Common myeloid progenitor, CD34-positive (primary cell): ENCODE results near the gene RGMA.

Experiments used
- CTCF ChIA-PET: fragments of 350-600 bp; sonication (Branson Sonifier 250); formaldehyde crosslinking; loops from one replicate; lab custom pipeline; 2021; ENCODE audit warnings: antibody characterized with exemption; lab: Charles Lee
- POLR2A ChIA-PET: fragments of 350-600 bp; sonication (Branson Sonifier 250); formaldehyde crosslinking; loops from one replicate; lab custom pipeline; 2021; ENCODE audit warnings: antibody characterized with exemption; lab: Charles Lee
- DNase-seq, 3 donors: peaks; one replicate each; pipeline versions ENCODE4 v3.0.0 to v3.0.0-alpha.2; 2013
- H3K27ac ChIP-seq, 2 experiments: 1 replicate in 1 of 2; 2 replicates in 1 of 2; pipeline ENCODE4 v1.7.0; 2013; ENCODE audit warnings: inconsistent platforms in 2 of 2, low read length in 2 of 2, mild to moderate bottlenecking in 2 of 2, low read depth in 1 of 2, moderate library complexity in 1 of 2; ENCODE audit not compliant: severe bottlenecking in 2 of 2, insufficient read depth in 1 of 2, poor library complexity in 1 of 2
- H3K27me3 ChIP-seq, 5 experiments: replicated peaks in 2 of 5; 1 replicate in 3 of 5; 2 replicates in 2 of 5; pipeline versions ENCODE4 v1.6.1 to v1.7.0; 2013; ENCODE audit warnings: low read length in 4 of 5, mild to moderate bottlenecking in 2 of 5, moderate library complexity in 2 of 5, inconsistent platforms in 1 of 5; ENCODE audit not compliant: insufficient read depth in 5 of 5, control insufficient read depth in 4 of 5
- H3K36me3 ChIP-seq, 4 experiments: 1 replicate in 2 of 4; 2 replicates in 2 of 4; pipeline versions ENCODE4 v1.6.1 to v1.7.0; 2013; ENCODE audit warnings: low read length in 3 of 4, control low read depth in 1 of 4, mild to moderate bottlenecking in 1 of 4; ENCODE audit not compliant: control insufficient read depth in 4 of 4, insufficient read depth in 4 of 4
- H3K4me1 ChIP-seq, 4 experiments: 1 replicate in 3 of 4; 2 replicates in 1 of 4; pipeline versions ENCODE4 v1.6.1 to v1.7.1; 2013; ENCODE audit warnings: low read length in 3 of 4, mild to moderate bottlenecking in 3 of 4, control low read depth in 1 of 4, inconsistent platforms in 1 of 4, moderate library complexity in 1 of 4; ENCODE audit not compliant: control insufficient read depth in 4 of 4, insufficient read depth in 4 of 4; ENCODE audit errors: control extremely low read depth in 1 of 4
- H3K4me3 ChIP-seq, 7 experiments: 1 replicate in 4 of 7; 2 replicates in 3 of 7; pipeline versions ENCODE4 v1.5.1 to v1.7.0; 2013; ENCODE audit warnings: mild to moderate bottlenecking in 7 of 7, low read length in 6 of 7, moderate library complexity in 6 of 7, inconsistent platforms in 2 of 7, low read depth in 2 of 7, control low read depth in 1 of 7; ENCODE audit not compliant: insufficient read depth in 4 of 7, control insufficient read depth in 1 of 7; ENCODE audit errors: extremely low read depth in 1 of 7
- H3K9me3 ChIP-seq, 5 experiments: 1 replicate in 4 of 5; 2 replicates in 1 of 5; pipeline versions ENCODE4 v1.6.1 to v1.7.1; 2013; ENCODE audit warnings: low read length in 4 of 5, mild to moderate bottlenecking in 2 of 5, inconsistent platforms in 1 of 5, low read depth in 1 of 5, moderate library complexity in 1 of 5; ENCODE audit not compliant: control insufficient read depth in 4 of 5, insufficient read depth in 2 of 5; ENCODE audit errors: control extremely low read depth in 1 of 5
- WGBS: methylation state at CpG from one replicate; pipeline ENCODE4 v1.1.5; 2013; ENCODE audit not compliant: insufficient coverage; 5-methylcytosine and 5-hydroxymethylcytosine counted together

RGMA gene

DNA sequence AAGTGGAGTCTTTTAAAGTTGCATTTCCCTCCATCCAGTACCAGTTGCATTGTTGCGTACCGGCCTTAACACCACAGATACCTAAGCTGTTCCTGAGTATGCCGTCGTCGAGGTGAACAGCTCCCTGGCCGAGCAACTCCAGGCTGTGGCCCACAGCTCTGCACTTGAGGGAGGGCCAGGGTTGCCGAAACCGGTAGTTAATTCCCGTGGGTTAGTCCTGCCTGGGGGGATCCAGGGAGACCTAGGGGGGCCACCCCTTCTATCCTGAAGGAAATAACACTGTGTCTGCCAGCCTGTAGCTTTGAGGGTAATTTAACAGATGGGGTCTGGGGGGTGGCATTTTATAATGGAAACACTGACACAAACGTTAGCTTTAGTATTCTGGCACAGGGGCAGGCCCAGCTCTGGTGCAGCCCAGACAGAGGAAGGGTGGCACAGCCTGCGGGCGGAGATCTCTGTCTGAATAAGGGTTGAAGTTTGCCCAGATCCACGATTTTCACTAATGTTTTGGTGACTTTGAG lies 60.8 kb downstream of the RGMA start:
- Histone ChIP-seq H3K36me3 (peaks cover 11 to 46% (median 27%) of the 10 kb centered on the region in 4 experiments), H3K4me3 (no peak overlapping the region), H3K27me3 (no peaks in the 10 kb centered on the region), H3K27ac (peak overlapping the region in 1 of 2 experiments; percentile 21), H3K4me1 (peaks cover 0 to 65% (median 28%) of the 10 kb centered on the region in 4 experiments), H3K9me3 (no peaks in the 10 kb centered on the region)
- ChIA-PET POLR2A (no interaction called here), CTCF (interaction anchor here (0.6 to 16.0 kb wide), 11 partner anchors 8 to 1327 kb away, joined by 3 to 472 read pairs (median 4); no protein-coding TSS in a partner anchor)
- 87% methylated on average over 10 of the region's 13 CpGs for WGBS
- DNase-seq, result no peak

DNA sequence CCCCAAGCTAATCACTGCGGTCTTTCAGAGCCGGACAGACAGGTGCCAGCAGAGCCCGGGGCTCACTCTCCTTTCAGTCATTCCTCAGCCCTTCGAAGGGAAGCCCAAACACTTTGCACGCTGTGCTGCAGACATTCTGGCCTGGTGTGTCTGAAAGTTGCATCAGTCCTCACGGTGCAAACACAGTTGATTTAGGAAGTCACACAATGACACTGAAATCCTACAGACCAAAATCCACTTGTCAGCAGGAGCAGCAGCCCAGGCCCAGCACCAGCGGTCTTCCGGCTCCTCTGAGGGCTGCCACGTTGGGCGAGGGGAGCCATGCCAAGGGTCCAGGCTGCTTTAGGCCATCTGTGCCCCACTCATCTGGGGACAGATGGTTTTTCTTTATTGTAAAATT lies 61.6 kb downstream of the RGMA start:
- no peak for DNase-seq
- CTCF ChIA-PET, result interaction anchor here (1.1 to 16.0 kb wide), 4 partner anchors 13 to 1092 kb away, joined by 3 to 472 read pairs (median 39); no protein-coding TSS in a partner anchor
- peak overlapping the region in 1 of 2 experiments; percentile 37 for H3K27ac ChIP-seq
- H3K4me1 ChIP-seq, result peaks cover 0 to 65% (median 28%) of the 10 kb centered on the region in 4 experiments
- no peaks in the 10 kb centered on the region for H3K9me3 ChIP-seq
- POLR2A ChIA-PET, result no interaction called here
- WGBS, result 79% methylated on average over 7 of the region's 10 CpGs
- H3K27me3 ChIP-seq, result no peaks in the 10 kb centered on the region
- H3K36me3 ChIP-seq, result peaks cover 14 to 50% (median 33%) of the 10 kb centered on the region in 4 experiments
- H3K4me3 ChIP-seq, result no peak overlapping the region

GRCh38 chr15:93026380-93026817 lies 62.6 kb downstream of the RGMA start:
- Histone ChIP-seq H3K4me3 (peak overlapping the region in 2 of 7 experiments; percentile 7 to 18), H3K4me1 (peaks cover 0 to 65% (median 28%) of the 10 kb centered on the region in 4 experiments), H3K27me3 (no peaks in the 10 kb centered on the region), H3K36me3 (peaks cover 23 to 60% (median 42%) of the 10 kb centered on the region in 4 experiments), H3K9me3 (no peaks in the 10 kb centered on the region), H3K27ac (peak overlapping the region in 1 of 2 experiments; percentile 37)
- DNase-seq, result peak in 2 of 3 donors; percentile 31 to 55
- ChIA-PET POLR2A (no interaction called here), CTCF (interaction anchor here (1.0 to 16.0 kb wide), 5 partner anchors 9 to 229 kb away, joined by 3 to 472 read pairs (median 3); no protein-coding TSS in a partner anchor)
- WGBS, result 37% methylated on average over 9 of the region's 9 CpGs

DNA sequence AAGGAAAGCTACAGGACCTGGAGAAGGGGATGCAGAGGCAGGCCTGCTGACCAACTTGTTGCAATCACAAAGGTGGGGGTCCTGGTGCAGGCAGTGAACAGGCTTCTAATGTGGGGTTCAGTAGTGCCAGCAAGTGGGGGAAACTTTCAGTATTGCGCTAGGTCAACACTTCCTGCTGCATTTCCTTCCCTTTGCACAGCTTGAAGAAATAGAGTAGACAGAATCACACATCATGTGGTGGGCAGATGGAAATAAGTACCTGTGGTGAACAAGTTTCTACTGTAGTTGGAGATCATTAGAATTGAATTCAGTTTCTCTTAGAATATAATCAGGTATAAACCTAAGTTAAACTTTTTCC lies 63.4 kb downstream of the RGMA start:
- Histone ChIP-seq H3K4me1 (peaks cover 0 to 61% (median 25%) of the 10 kb centered on the region in 4 experiments), H3K36me3 (peaks cover 29 to 68% (median 47%) of the 10 kb centered on the region in 4 experiments), H3K27me3 (no peaks in the 10 kb centered on the region), H3K27ac (no peak overlapping the region), H3K4me3 (peak overlapping the region in 2 of 7 experiments; percentile 7 to 15), H3K9me3 (no peaks in the 10 kb centered on the region)
- ChIA-PET CTCF (interaction anchor here (0.7 to 16.0 kb wide), 5 partner anchors 10 to 1094 kb away, joined by 3 to 472 read pairs (median 4); no protein-coding TSS in a partner anchor), POLR2A (no interaction called here)
- DNase-seq, result peak in 1 of 3 donors; percentile 17
- WGBS, result 20% methylated on average over 1 of the region's 1 CpG

- peaks cover 33 to 75% (median 54%) of the 10 kb centered on the region in 4 experiments for H3K36me3 ChIP-seq
- POLR2A ChIA-PET, result no interaction called here
- H3K4me1 ChIP-seq, result peaks cover 0 to 55% (median 23%) of the 10 kb centered on the region in 4 experiments
- H3K4me3 ChIP-seq, result peak overlapping the region in 2 of 7 experiments; percentile 7 to 15
- H3K9me3 ChIP-seq, result no peaks in the 10 kb centered on the region
- no peaks in the 10 kb centered on the region for H3K27me3 ChIP-seq
- CTCF ChIA-PET, result interaction anchor here (0.7 to 2.3 kb wide), 4 partner anchors 10 to 1095 kb away, joined by 3 to 7 read pairs (median 4); no protein-coding TSS in a partner anchor
- 97% methylated on average over 6 of the region's 8 CpGs for WGBS
- no peak overlapping the region for H3K27ac ChIP-seq
- DNase-seq, result no peak
Observed at GRCh38 chr15:93024716-93025624, 64.0 kb downstream of the RGMA start.

GRCh38 chr15:93024293-93024692 lies 64.7 kb downstream of the RGMA start:
- Histone ChIP-seq H3K36me3 (peaks cover 36 to 81% (median 59%) of the 10 kb centered on the region in 4 experiments), H3K27me3 (no peaks in the 10 kb centered on the region), H3K9me3 (no peaks in the 10 kb centered on the region), H3K4me1 (peaks cover 0 to 48% (median 23%) of the 10 kb centered on the region in 4 experiments), H3K27ac (no peak overlapping the region), H3K4me3 (no peak overlapping the region)
- ChIA-PET CTCF (interaction anchor here (1.0 to 2.3 kb wide), 2 partner anchors 11 to 1096 kb away, joined by 3 to 7 read pairs; no protein-coding TSS in a partner anchor), POLR2A (no interaction called here)
- 96% methylated on average over 4 of the region's 10 CpGs for WGBS
- DNase-seq, result no peak
